CD4-positive, alpha-beta memory T cell (primary cell): ENCODE data around the gene SETD2. TPM values are rescaled to one million over a fixed set of nuclear protein-coding genes. Genes with fewer than 3 reads are reported as not detected.
"Not testable (repeated sequence)": the region's sequence is repeated elsewhere in the genome, so short reads cannot be mapped to it uniquely, and the experiment has no call there.

Experiments
- CTCF ChIA-PET: fragments of 350-600 bp; sonication (Branson Sonifier 250); formaldehyde crosslinking; loops from one replicate; lab custom pipeline; 2021; ENCODE audit warnings: inconsistent platforms; ENCODE audit not compliant: partially characterized antibody; lab: Charles Lee
- POLR2A ChIA-PET: fragments of 350-600 bp; sonication (Branson Sonifier 250); formaldehyde crosslinking; loops from one replicate; lab custom pipeline; 2021; ENCODE audit not compliant: partially characterized antibody; lab: Charles Lee
- DNase-seq, 5 donors: peaks; one replicate each; pipeline versions ENCODE4 v3.0.0 to v3.0.0-alpha.2; 2020 to 2022; ENCODE audit warnings: mixed read lengths in 1 of 5
- H3K27ac ChIP-seq: one replicate; pipeline ENCODE4 v1.7.0; 2013; ENCODE audit warnings: low read depth, low read length
- H3K27me3 ChIP-seq: 2 replicates; pipeline ENCODE4 v1.7.0; 2013; ENCODE audit warnings: mild to moderate bottlenecking, low read length, moderate library complexity; ENCODE audit not compliant: insufficient read depth
- H3K36me3 ChIP-seq: 2 replicates; pipeline ENCODE4 v1.7.0; 2013; ENCODE audit warnings: mild to moderate bottlenecking, low read length, moderate library complexity; ENCODE audit not compliant: insufficient read depth
- H3K4me1 ChIP-seq: 2 replicates; pipeline ENCODE4 v1.7.0; 2013; ENCODE audit warnings: mild to moderate bottlenecking, low read length, moderate library complexity; ENCODE audit not compliant: insufficient read depth
- H3K4me3 ChIP-seq, 2 donors: one replicate each; pipeline ENCODE4 v1.7.0; 2013; ENCODE audit warnings: low read length in 2 of 2, mild to moderate bottlenecking in 1 of 2
- H3K9me3 ChIP-seq, 2 donors: one replicate each; pipeline ENCODE4 v1.7.0; 2013; ENCODE audit warnings: low read length in 2 of 2, control low read depth in 1 of 2; ENCODE audit not compliant: control insufficient read depth in 1 of 2
- H3K27ac Mint-ChIP-seq, 7 donors: one replicate each; pipeline ENCODE4 v1.8.0; 2020 to 2021; ENCODE audit warnings: mixed read lengths in 7 of 7, mild to moderate bottlenecking in 6 of 7, inconsistent platforms in 3 of 7, moderate library complexity in 3 of 7
- H3K27me3 Mint-ChIP-seq, 2 donors: one replicate each; pipeline ENCODE4 v1.8.0; 2020 to 2021; ENCODE audit warnings: mixed read lengths in 2 of 2
- H3K36me3 Mint-ChIP-seq, 2 donors: one replicate each; pipeline ENCODE4 v1.8.0; 2020 to 2021; ENCODE audit warnings: mixed read lengths in 2 of 2, inconsistent platforms in 1 of 2, mild to moderate bottlenecking in 1 of 2
- H3K4me1 Mint-ChIP-seq, 4 donors: one replicate each; pipeline ENCODE4 v1.8.0; 2020 to 2021; ENCODE audit warnings: mixed read lengths in 4 of 4, mild to moderate bottlenecking in 1 of 4
- H3K4me3 Mint-ChIP-seq, 8 donors: one replicate each; pipeline ENCODE4 v1.8.0; 2020 to 2021; ENCODE audit warnings: mixed read lengths in 8 of 8, mild to moderate bottlenecking in 7 of 8, moderate library complexity in 6 of 8, inconsistent platforms in 3 of 8
- H3K9me3 Mint-ChIP-seq, 8 donors: one replicate each; pipeline ENCODE4 v1.8.0; 2020 to 2021; ENCODE audit warnings: mixed read lengths in 8 of 8, mild to moderate bottlenecking in 5 of 8, inconsistent platforms in 3 of 8, moderate library complexity in 1 of 8
- intact Hi-C: fragments of 100-400 bp; cut with micrococcal nuclease; formaldehyde crosslinking; loops from one replicate; pipeline ENCODE4 v1.15.1; 2023
- polyA plus RNA-seq, 2 donors: library from polyadenylated mRNA; unstranded; fragments of 300-500 nt; fragmentation: Illumina TruSeq; gene quantifications; one replicate each; pipeline ENCODE4 v1.2.3, GENCODE V29; 2021
- total RNA-seq, 2 experiments: library from RNA; stranded (reverse); gene quantifications; one replicate each; pipeline ENCODE4 v1.2.3, GENCODE V29; 2021

The SETD2 gene
- total and polyA plus RNA-seq, 4 experiments from 2014 or later: 3.4 to 74.1 (median 50.0) TPM

DNA sequence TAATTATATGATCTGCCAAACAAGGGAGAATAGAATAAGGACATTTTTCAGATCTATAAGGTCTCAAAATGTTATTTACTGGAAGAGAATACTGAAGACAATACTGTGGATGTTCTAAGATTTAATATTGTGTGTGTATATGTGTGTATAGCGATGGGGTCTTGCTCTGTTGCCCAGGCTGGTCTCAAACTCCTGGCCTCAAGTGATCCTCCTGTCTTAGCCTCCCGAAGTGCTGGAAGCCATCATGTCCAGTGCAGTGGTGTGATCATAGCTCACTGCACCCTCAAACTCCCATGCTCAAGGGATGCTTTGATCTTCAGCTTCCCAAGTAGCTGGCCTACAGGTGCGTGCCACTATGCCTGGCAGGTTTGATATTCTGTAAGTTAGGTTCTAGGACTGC, 93.1 kb downstream of the SETD2 start:
- no peaks in the 10 kb centered on the region for H3K9me3 Mint-ChIP-seq
- peaks cover 30 to 48% of the 10 kb centered on the region in 2 donors for H3K36me3 Mint-ChIP-seq
- no peak for DNase-seq
- CTCF ChIA-PET: no interaction called here
- intact Hi-C loops: no loop called here
- no peaks in the 10 kb centered on the region for H3K36me3 ChIP-seq
- H3K27ac Mint-ChIP-seq: peak overlapping the region in 4 of 7 donors; percentile 39 to 73 (median 68)
- H3K27me3 Mint-ChIP-seq: no peaks in the 10 kb centered on the region
- H3K4me3 Mint-ChIP-seq: no peak overlapping the region
- POLR2A ChIA-PET: no interaction called here
- peaks cover 13 to 25% (median 18%) of the 10 kb centered on the region in 4 donors for H3K4me1 Mint-ChIP-seq
- no peaks in the 10 kb centered on the region for H3K9me3 ChIP-seq
- no peaks in the 10 kb centered on the region for H3K27me3 ChIP-seq
- H3K4me1 ChIP-seq: no peaks in the 10 kb centered on the region
- H3K27ac ChIP-seq: no peak overlapping the region
- H3K4me3 ChIP-seq: no peak overlapping the region

DNA sequence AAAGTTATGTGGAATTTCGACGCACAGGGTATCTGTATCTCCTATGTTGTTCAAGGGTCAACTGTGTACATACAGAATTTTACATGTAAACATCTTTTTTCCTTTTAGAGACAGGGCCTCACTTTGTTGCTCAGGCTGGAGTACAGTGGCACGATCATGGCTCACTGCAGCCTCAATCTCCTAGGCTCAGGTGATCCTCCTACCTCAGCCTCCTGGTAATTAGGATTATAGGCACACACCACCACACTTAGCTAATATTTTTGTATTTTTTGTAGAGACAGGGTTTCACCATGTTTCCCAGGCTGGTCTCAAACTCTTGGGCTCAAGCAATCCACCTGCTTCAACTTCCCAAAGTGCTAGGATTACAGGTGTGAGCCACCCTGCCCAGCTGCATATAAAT, 97.7 kb downstream of the SETD2 start:
- H3K27ac ChIP-seq, H3K27me3 Mint-ChIP-seq, H3K9me3 Mint-ChIP-seq, POLR2A ChIA-PET, H3K9me3 ChIP-seq, H3K4me1 ChIP-seq, H3K27me3 ChIP-seq, H3K4me3 Mint-ChIP-seq, intact Hi-C loops, H3K4me3 ChIP-seq, CTCF ChIA-PET, DNase-seq: not testable (repeated sequence)
- H3K4me1 Mint-ChIP-seq: peaks cover 5 to 12% (median 10%) of the 10 kb centered on the region in 4 donors
- H3K36me3 Mint-ChIP-seq: peaks cover 40 to 56% of the 10 kb centered on the region in 2 donors
- H3K36me3 ChIP-seq: peaks cover 12% of the 10 kb centered on the region
- peak overlapping the region in 1 of 7 donors; percentile 23 for H3K27ac Mint-ChIP-seq

DNA sequence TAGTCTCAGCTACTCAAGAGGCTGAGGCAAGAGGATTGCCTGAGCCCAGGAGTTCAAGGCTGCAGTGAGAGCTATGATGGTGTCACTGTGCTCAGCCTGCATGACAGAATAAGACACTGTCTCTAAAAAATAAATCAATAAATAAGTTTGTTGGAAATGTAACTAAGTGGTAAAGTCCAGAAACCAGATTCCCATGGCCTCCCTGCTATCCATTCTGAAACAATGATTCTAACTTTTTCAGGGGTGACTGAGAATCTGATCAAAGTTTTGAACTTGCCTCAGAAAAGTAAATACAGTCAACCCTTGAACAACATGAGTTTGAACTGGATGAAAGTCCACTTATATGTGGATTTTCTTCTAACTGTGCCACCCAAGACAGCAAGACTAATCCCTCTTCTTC, 98.2 kb downstream of the SETD2 start:
- H3K4me1 ChIP-seq: no peaks in the 10 kb centered on the region
- intact Hi-C loops: no loop called here
- peaks cover 38 to 55% of the 10 kb centered on the region in 2 donors for H3K36me3 Mint-ChIP-seq
- no peaks in the 10 kb centered on the region for H3K9me3 Mint-ChIP-seq
- no peaks in the 10 kb centered on the region for H3K9me3 ChIP-seq
- H3K36me3 ChIP-seq: peaks cover 12% of the 10 kb centered on the region
- H3K27ac Mint-ChIP-seq: peak overlapping the region in 1 of 7 donors; percentile 22
- no peak for DNase-seq
- H3K4me3 ChIP-seq: no peak overlapping the region
- peaks cover 7 to 13% (median 11%) of the 10 kb centered on the region in 4 donors for H3K4me1 Mint-ChIP-seq
- H3K27me3 Mint-ChIP-seq: no peaks in the 10 kb centered on the region
- H3K27ac ChIP-seq: no peak overlapping the region
- ChIA-PET POLR2A (no interaction called here), CTCF (no interaction called here)
- no peaks in the 10 kb centered on the region for H3K27me3 ChIP-seq
- no peak overlapping the region for H3K4me3 Mint-ChIP-seq

DNA sequence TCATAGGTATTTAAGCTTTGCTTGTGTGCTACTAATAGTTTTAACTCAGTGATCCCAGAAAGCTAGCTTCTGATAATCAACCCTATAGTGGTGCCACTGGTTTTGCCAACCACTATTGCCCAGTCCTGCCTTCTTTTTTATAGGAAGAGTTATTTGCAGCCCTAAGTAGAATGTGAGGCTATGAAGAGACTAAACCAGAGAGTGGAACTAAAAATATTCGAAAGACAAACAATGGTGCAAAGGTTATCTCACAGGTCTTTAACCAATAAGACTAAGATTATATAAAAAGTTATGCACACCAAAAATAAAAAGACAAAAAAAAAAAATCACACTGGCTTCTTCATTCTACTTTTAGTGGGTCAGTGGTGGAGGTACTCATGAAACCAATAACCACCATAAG, 98.9 kb downstream of the SETD2 start:
- Histone ChIP-seq H3K36me3 (peaks cover 12% of the 10 kb centered on the region), H3K9me3 (no peaks in the 10 kb centered on the region), H3K27me3 (no peaks in the 10 kb centered on the region), H3K27ac (no peak overlapping the region), H3K4me3 (no peak overlapping the region), H3K4me1 (no peaks in the 10 kb centered on the region)
- H3K36me3 Mint-ChIP-seq: peaks cover 36 to 55% of the 10 kb centered on the region in 2 donors
- peak overlapping the region in 3 of 7 donors; percentile 22 to 43 (median 29) for H3K27ac Mint-ChIP-seq
- intact Hi-C loops: no loop called here
- POLR2A ChIA-PET: no interaction called here
- H3K4me1 Mint-ChIP-seq: peaks cover 7 to 15% (median 10%) of the 10 kb centered on the region in 4 donors
- H3K4me3 Mint-ChIP-seq: no peak overlapping the region
- H3K27me3 Mint-ChIP-seq: no peaks in the 10 kb centered on the region
- no peak for DNase-seq
- CTCF ChIA-PET: no interaction called here
- no peaks in the 10 kb centered on the region for H3K9me3 Mint-ChIP-seq

DNA sequence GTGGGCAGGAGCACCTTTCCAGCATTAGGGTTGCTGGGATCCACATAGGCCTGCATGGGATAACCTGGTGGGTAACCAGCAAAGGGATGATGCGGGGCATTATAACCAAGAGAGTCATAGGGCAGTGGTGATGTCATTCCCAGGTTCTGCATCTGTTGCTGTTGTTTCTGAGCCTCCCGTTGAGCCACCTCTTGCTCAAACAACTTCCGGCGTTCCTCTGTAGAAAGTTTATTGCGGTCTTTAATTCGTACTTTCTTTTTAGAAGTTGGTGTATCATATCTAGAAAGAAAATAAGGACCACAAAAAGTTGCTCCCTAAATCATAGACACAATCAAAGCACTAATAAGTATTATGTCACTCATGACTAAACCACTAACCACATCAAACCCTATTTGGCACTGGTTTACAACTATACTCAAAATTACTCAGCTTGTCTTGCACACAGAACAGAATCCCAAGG, 106.7 kb downstream of the SETD2 start:
- Mint-ChIP-seq H3K4me3 (peak overlapping the region; percentile 21 to 75 (median 54)), H3K9me3 (no peaks in the 10 kb centered on the region), H3K27me3 (no peaks in the 10 kb centered on the region), H3K36me3 (peaks cover 37 to 52% of the 10 kb centered on the region in 2 donors), H3K27ac (peak overlapping the region; percentile 85 to 97 (median 95)), H3K4me1 (peaks cover 30 to 49% (median 38%) of the 10 kb centered on the region in 4 donors)
- Histone ChIP-seq H3K4me3 (no peak overlapping the region), H3K9me3 (no peaks in the 10 kb centered on the region), H3K4me1 (peaks cover 32% of the 10 kb centered on the region), H3K36me3 (no peaks in the 10 kb centered on the region), H3K27me3 (no peaks in the 10 kb centered on the region), H3K27ac (peak overlapping the region; percentile 50)
- intact Hi-C loops: loop anchor here (1.0 to 5.0 kb wide), 2 partner anchors 19 to 80 kb away; partner anchors contain the start of genes CCDC12 and NBEAL2
- ChIA-PET POLR2A (interaction anchor here (0.6 to 1.1 kb wide), 4 partner anchors 20 to 75 kb away, joined by 3 read pairs; no protein-coding TSS in a partner anchor), CTCF (interaction anchor here (0.8 kb wide), 1 partner anchor 267 kb away, joined by 3 read pairs; no protein-coding TSS in a partner anchor)
- DNase-seq: peak; percentile 79 to 87 (median 83)

DNA sequence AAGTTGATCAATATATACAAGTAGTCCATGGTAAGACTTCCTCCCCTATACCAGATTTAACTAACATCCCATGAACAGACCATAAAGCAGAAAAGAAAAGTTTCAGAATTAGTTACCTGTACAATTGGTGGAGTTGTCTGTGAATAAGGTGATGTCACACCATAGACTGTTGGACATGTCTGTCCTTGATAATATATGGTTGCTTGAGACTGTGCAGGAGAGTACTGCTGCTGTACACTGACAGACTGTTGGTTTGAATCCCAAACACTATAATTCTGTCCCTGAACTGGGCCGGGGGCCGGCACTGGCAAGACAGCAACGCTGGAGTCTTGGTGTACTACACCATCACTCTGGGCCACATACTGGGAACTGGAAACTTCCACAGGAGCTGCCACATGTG, 107.2 kb downstream of the SETD2 start:
- ChIA-PET CTCF (interaction anchor here (0.8 kb wide), 1 partner anchor 268 kb away, joined by 3 read pairs; no protein-coding TSS in a partner anchor), POLR2A (interaction anchor here (0.6 to 1.2 kb wide), 4 partner anchors 17 to 75 kb away, joined by 3 to 4 read pairs (median 3); no protein-coding TSS in a partner anchor)
- Histone ChIP-seq H3K27me3 (no peaks in the 10 kb centered on the region), H3K27ac (peak overlapping the region; percentile 50), H3K9me3 (no peaks in the 10 kb centered on the region), H3K4me1 (peaks cover 32% of the 10 kb centered on the region), H3K36me3 (no peaks in the 10 kb centered on the region), H3K4me3 (no peak overlapping the region)
- no peaks in the 10 kb centered on the region for H3K9me3 Mint-ChIP-seq
- peaks cover 30 to 46% (median 38%) of the 10 kb centered on the region in 4 donors for H3K4me1 Mint-ChIP-seq
- H3K36me3 Mint-ChIP-seq: peaks cover 31 to 49% of the 10 kb centered on the region in 2 donors
- intact Hi-C loops: loop anchor here (1.0 to 5.0 kb wide), 2 partner anchors 18 to 79 kb away; partner anchors contain the start of genes CCDC12 and NBEAL2
- H3K4me3 Mint-ChIP-seq: peak overlapping the region in 6 of 8 donors; percentile 21 to 75 (median 54)
- DNase-seq: no peak
- H3K27me3 Mint-ChIP-seq: no peaks in the 10 kb centered on the region
- peak overlapping the region; percentile 85 to 97 (median 95) for H3K27ac Mint-ChIP-seq

DNA sequence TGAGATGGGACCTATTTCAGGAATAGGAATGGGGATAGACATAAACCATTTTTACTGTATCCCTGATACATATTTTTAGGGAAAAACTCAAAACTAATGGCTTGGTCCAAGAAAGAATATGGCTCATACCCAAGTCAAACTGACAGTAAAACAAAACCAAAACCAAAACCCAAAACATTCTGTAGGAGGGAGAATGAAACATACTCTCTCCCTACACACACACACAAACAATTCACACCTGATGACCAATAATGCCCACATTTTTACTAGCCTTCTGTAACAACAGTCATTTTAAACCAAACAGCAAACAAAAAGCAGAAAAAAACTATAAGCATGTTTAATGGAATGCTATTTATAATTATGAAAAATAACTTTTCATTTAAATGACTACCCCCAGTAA, 109.5 kb downstream of the SETD2 start:
- CTCF ChIA-PET: interaction anchor here (1.7 kb wide), 1 partner anchor 8 kb away, joined by 3 read pairs; no protein-coding TSS in a partner anchor
- peaks cover 4% of the 10 kb centered on the region for H3K36me3 ChIP-seq

More for the DNA sequence above, 109.5 kb downstream of the SETD2 start:
- Mint-ChIP-seq H3K4me3 (no peak overlapping the region), H3K4me1 (peaks cover 27 to 42% (median 36%) of the 10 kb centered on the region in 4 donors), H3K36me3 (peaks cover 24 to 43% of the 10 kb centered on the region in 2 donors), H3K27ac (peak overlapping the region in 4 of 7 donors; percentile 33 to 70 (median 68)), H3K9me3 (no peaks in the 10 kb centered on the region), H3K27me3 (no peaks in the 10 kb centered on the region)
- POLR2A ChIA-PET: interaction anchor here (1.5 kb wide), 1 partner anchor 12 kb away, joined by 4 read pairs; no protein-coding TSS in a partner anchor
- Histone ChIP-seq H3K4me1 (peaks cover 32% of the 10 kb centered on the region), H3K27me3 (no peaks in the 10 kb centered on the region), H3K9me3 (no peaks in the 10 kb centered on the region), H3K27ac (no peak overlapping the region), H3K4me3 (no peak overlapping the region)
- no peak for DNase-seq
- intact Hi-C loops: no loop called here
